GM18508 (cell line): ENCODE data around the gene FAM241A.
"Not testable (repeated sequence)": the region's sequence is repeated elsewhere in the genome, so short reads cannot be mapped to it uniquely, and the experiment has no call there.

Experiments
- ATAC-seq: cut with Tn5 transposase; IDR thresholded peaks from one replicate; pipeline ENCODE4 v1.9.1; 2021; ENCODE audit warnings: moderate number of reproducible peaks; ENCODE audit not compliant: insufficient read depth, unreplicated experiment

The FAM241A gene

GRCh38 chr4:112145326-112145789 is at the start of gene FAM241A:
FAM241A (plus strand) TSS chr4:112145454; CDS start chr4:112145581, 127 bp downstream.
- peak; percentile 32 for ATAC-seq

DNA sequence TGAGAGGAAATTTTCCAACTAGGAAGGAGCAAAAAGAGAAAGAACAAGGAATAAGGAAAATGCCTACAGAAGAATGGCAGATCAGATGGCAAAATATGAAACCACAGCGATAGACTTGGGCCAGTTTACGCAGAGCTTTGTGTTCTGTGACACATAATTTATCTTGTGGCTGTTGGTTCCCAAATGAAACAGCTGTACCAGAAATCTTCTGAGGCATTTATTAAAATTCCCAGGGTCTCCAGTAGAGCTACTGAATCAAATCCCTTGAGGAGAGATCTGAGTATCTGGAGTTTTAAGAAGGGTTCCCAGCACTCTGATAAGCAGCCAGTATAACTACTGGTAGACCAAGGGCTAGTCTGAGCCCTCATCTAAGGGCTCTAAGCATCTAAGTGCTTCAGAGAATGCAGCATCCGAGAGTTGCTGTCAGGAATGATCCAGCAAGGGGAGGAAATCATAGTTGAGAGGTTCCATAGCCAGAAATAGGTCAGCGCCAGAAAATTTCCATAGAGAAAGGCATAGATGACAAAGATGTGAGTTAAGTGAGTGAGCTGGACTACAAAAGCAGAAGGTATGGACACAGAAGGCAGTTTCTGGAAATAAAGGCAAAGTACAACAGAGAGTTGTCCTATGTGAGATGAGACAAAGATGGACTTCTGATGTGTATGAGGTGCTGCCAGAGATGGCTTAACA is 46.3 kb upstream of the FAM241A start:
- ATAC-seq: no peak

DNA sequence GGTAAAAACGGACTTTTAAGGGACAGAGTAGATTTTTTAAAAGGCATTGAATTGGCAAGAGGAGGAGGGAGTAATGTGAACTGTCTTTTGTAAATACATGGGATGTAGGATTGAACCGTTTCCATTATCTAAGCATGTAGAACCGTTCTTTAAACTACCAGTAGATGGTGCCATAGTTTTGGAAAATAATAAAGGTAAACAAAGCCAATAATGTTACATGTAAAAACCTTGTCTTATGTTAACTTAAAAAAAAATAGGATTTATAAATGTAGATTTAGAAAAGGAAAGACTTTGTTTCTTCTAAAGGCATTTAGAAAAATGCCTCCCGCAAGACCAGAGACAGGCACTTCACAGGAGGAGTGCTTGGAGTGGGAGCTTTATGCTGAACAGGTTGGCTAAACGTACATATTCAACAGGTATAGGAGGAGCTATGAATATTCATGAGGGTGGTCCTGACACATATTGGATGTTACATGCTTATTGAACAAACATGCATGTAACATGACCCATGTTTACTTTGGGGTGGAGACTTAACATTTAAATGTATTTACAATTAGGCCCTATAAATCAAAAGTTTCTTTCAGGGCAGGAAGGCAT is 45.5 kb upstream of the FAM241A start:
- ATAC-seq: peak; percentile 66

GRCh38 chr4:112102875-112103370 is 42.3 kb upstream of the FAM241A start:
- ATAC-seq: no peak

- ATAC-seq: no peak
Measured at GRCh38 chr4:112105201-112105969, 39.9 kb upstream of the FAM241A start.

DNA sequence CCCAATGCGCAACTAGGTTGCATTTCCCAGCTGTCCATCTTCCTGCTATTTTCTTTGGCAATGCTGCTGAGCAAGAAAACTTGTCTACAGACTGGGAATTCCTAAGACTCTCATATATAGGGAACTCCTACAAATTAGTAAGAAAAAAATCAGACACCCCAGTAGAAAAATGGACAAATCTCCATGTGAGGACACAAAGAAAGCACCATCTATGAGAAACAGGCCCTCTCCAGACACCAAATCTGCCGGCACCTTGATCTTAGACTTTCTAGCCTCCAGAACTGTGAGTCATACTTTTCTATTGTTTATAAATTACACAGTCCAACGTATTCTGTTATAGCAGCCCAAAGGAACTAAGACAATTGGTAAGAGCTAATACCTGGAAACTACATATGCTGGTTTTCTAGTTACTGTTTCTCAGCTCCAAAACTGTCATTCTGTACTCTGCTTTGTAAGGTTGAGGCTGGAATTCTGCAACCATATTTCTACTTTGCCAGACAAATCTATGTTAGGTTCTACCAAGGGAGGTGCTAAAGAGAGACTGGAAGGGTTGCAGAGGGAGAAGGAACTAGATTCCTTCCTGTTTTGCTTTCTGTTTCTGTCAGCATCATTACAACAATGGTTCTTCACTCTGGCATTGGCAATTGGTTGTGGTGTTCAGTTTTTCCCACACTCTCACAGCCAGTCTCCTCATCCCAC is 35.7 kb upstream of the FAM241A start:
- peak; percentile 47 for ATAC-seq

GRCh38 chr4:112110059-112110425 is 35.2 kb upstream of the FAM241A start:
- no peak for ATAC-seq

- ATAC-seq: no peak
Measured at GRCh38 chr4:112111306-112111705, 33.9 kb upstream of the FAM241A start.

- not testable (repeated sequence) for ATAC-seq
Measured at GRCh38 chr4:112112095-112112494, 33.2 kb upstream of the FAM241A start.

- ATAC-seq: no peak
Measured at GRCh38 chr4:112112590-112113170, 32.6 kb upstream of the FAM241A start.

DNA sequence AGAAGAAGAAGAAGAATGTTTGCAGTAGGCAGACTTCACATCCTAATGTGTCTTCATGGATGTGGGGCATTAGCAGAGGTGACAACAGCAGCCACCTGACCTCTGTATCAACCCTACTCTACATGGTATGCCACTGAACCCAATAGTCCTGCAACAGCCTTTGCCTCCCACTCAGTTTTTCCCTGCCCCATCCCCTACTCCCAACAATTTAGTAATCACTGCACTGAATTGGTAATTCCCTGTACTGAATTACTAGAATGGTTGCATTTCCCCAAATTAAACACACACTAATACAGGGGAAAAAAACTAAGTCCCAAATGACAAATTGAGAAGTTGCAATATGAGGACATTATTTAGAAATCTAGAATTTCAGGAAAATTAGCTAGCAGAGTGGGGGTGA is 31.4 kb upstream of the FAM241A start:
- no peak for ATAC-seq

DNA sequence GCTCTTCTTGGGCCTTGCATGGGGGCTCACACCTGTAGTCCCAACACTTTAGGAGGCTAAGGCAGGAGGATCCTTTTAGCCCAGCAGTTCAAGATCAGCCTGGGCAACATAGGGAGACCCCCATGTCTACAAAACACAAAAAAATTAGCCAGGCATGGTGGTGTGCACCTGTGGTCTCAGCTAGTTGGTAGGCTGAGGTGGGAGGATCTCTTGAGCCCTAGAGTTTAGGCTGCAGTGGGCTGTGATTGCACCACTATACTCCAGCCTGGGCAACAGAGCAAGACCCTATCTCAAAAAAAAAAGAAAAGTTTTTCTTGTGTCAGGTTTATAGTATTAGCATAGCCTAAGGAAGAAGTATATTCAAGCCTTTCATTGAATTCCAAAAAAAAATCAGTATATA is 30.8 kb upstream of the FAM241A start:
- no peak for ATAC-seq

DNA sequence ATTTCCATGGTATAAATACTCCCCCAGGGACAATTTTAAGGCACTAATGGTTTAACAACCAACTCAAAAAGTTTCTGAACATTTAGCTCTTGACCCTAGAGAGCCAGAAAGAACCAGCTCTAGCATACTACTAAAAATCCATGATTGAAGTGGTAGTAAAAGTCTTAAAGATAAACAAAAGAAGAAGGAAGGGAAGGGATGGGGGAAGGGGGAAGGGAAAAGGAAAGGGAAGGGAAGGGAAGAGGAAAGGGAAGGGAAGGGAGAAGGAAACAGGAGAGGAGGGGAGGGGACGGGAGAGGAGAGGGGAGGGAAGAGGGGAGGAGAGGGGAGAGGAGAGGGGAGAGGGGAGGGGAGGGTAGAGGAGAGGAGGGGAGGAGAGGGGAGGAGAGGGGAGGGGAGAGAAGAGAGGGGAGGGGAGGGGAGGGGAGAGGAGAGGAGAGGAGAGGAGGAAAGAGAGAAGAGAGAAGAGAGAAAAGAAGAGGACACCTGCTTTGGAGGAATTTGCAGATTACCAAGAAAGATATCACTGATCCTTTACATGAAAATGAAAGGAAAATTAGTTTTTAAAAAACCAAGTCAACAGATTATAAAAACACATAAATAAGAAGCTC is 26.4 kb upstream of the FAM241A start:
- ATAC-seq: no peak

- peak; percentile 93 for ATAC-seq
Measured at GRCh38 chr4:112119353-112119783, 25.9 kb upstream of the FAM241A start.

DNA sequence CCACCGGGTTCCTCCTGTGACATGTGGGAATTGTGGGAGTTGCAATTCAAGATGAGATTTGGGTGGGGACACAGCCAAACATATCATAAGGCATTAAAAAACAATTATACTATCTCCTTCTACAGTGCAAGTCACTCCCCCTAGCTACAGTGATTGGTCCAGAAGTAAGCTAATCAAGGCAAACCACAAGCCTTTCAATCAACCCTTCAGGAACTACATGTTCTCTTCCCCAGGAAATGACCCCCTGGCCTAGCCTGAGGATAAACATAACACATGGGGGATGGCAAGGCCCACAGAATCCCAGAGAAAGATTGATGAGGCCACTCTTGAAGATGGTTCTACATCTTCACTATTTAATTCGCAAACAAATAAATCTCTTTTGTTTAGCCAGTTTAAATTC is 25.2 kb upstream of the FAM241A start:
- ATAC-seq: no peak

GRCh38 chr4:112125416-112125815 is 19.8 kb upstream of the FAM241A start:
- no peak for ATAC-seq

DNA sequence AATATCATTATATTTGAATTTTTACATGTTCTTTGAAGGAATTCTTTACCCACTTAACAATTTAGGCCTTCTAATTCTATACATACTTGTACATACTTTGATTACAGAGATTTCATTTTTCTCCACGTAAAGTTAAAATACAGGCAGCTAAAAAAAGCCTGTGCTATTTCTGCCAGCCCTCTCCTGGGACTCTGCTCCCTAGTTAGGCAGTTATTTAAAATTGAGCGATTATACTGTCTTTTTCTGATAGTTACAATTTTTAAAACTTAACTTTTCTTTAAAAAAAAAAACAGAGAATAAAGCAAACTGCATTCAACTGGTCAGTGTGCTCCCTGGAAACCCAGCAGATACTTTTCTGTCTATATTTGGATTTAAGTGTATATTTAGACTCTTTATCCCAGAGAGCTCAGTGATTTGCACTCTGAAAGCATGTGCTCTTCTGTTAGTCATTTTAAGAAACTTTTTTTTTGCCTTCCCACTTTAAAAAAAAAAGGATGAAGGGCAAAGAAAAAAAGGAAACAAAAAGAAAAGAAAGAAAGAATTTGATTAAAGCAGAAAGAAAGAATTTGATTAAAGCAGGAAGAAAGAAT is 18.1 kb upstream of the FAM241A start:
- no peak for ATAC-seq

- ATAC-seq: no peak
Measured at GRCh38 chr4:112127803-112128202, 17.5 kb upstream of the FAM241A start.

DNA sequence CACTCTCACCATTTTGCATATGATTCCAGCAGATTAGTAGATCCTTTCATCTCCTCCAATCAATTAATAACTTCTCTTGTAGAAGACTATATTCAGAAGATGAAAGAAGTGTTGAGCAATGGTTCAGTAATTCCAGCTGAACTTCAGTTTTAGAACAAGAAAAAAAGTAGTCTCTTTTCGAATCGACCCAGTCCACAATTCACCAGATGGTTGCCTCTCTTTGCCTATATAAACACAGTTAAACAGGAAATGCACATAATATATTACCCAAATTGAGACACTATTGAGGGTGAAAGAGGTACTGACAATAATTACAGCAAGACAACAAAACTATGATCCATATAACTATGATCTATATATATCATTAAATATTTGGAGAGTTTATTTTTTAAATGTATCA is 16.8 kb upstream of the FAM241A start:
- ATAC-seq: no peak
